Measurements from ENCODE around the gene FYB1. TPM values are rescaled to one million over a fixed set of nuclear protein-coding genes. Genes with fewer than 3 reads are reported as not detected.

FYB1 gene
- total and polyA plus RNA-seq, 8 donors: 2.0 to 22.9 (median 4.2) TPM

- 1 to 3% (median 3%) methylated on average over 27 of the region's 27 CpGs for whole genome bisulfite sequencing, 5 donors
- Histone ChIP-seq H3K36me3 (peaks cover 0 to 14% (median 6%) of the 10 kb centered on the region in 4 donors), H3K4me3 (peak overlapping the region; percentile 82 to 96 (median 88)), H3K4me1 (peaks cover 11 to 54% (median 33%) of the 10 kb centered on the region in 4 donors), H3K27me3 (no peaks in the 10 kb centered on the region), H3K27ac (peak overlapping the region; percentile 94 to 99 (median 99)), H3K9me3 (no peaks in the 10 kb centered on the region)
- intact Hi-C loops (cut with DNase I; ENCODE audit: low total_unique reads): no loop called here
- TF ChIP-seq CTCF (IDR thresholded peaks at IDR 0.05) (no peak), POLR2AphosphoS5 (IDR thresholded peaks at IDR 0.05) (no peak), POLR2A (IDR thresholded peaks at IDR 0.05) (no peak), EP300 (IDR thresholded peaks at IDR 0.05) (no peak)
- DNase-seq: peak; percentile 47 to 81
These were observed 146.2 kb downstream of the FYB1 start for GRCh38 chr5:39072925-39073766.

- 92 to 98% (median 94%) methylated on average over 3 of the region's 3 CpGs for WGBS, 5 donors
- Histone ChIP-seq H3K4me1 (peaks cover 11 to 56% (median 35%) of the 10 kb centered on the region in 4 donors), H3K4me3 (no peak overlapping the region), H3K9me3 (peaks cover 0 to 15% (median 6%) of the 10 kb centered on the region in 4 donors), H3K27me3 (no peaks in the 10 kb centered on the region), H3K36me3 (peaks cover 0 to 31% (median 27%) of the 10 kb centered on the region in 4 donors), H3K27ac (no peak overlapping the region)
- DNase-seq: no peak
- intact Hi-C loops (cut with DNase I; ENCODE audit: low total_unique reads): loop anchor here (10.0 kb wide), 1 partner anchor 53 kb away; no protein-coding TSS in a partner anchor
- TF ChIP-seq POLR2A (IDR thresholded peaks at IDR 0.05): no peak
- no peak for TF ChIP-seq EP300 (IDR thresholded peaks at IDR 0.05)
- TF ChIP-seq POLR2AphosphoS5 (IDR thresholded peaks at IDR 0.05): no peak
- no peak for TF ChIP-seq CTCF (IDR thresholded peaks at IDR 0.05)
These were observed 151.3 kb downstream of the FYB1 start for GRCh38 chr5:39068099-39068498.

GRCh38 chr5:39064450-39064849 is 154.9 kb downstream of the FYB1 start:
- WGBS, 5 donors: 88 to 98% (median 95%) methylated on average over 3 of the region's 3 CpGs
- DNase-seq: no peak
- H3K27me3 ChIP-seq: no peaks in the 10 kb centered on the region
- intact Hi-C loops (cut with DNase I; ENCODE audit: low total_unique reads): loop anchor here (10.0 kb wide), 1 partner anchor 50 kb away; no protein-coding TSS in a partner anchor
- H3K27ac ChIP-seq: no peak overlapping the region
- no peak for TF ChIP-seq POLR2A (IDR thresholded peaks at IDR 0.05)
- TF ChIP-seq EP300 (IDR thresholded peaks at IDR 0.05): no peak
- no peak for TF ChIP-seq CTCF (IDR thresholded peaks at IDR 0.05)
- TF ChIP-seq POLR2AphosphoS5 (IDR thresholded peaks at IDR 0.05): no peak
- peaks cover 0 to 28% (median 25%) of the 10 kb centered on the region in 4 donors for H3K36me3 ChIP-seq
- H3K4me3 ChIP-seq: no peak overlapping the region
- peaks cover 0 to 15% (median 6%) of the 10 kb centered on the region in 4 donors for H3K9me3 ChIP-seq
- H3K4me1 ChIP-seq: peaks cover 0 to 63% (median 30%) of the 10 kb centered on the region in 4 donors

GRCh38 chr5:39063037-39063436 is 156.3 kb downstream of the FYB1 start:
- 38 to 60% (median 48%) methylated on average over 2 of the region's 2 CpGs for WGBS, 5 donors

More at GRCh38 chr5:39063037-39063436, 156.3 kb downstream of the FYB1 start:
- Histone ChIP-seq H3K27me3 (no peaks in the 10 kb centered on the region), H3K4me1 (peaks cover 0 to 71% (median 36%) of the 10 kb centered on the region in 4 donors), H3K36me3 (peaks cover 0 to 22% (median 17%) of the 10 kb centered on the region in 4 donors), H3K27ac (no peak overlapping the region), H3K4me3 (no peak overlapping the region), H3K9me3 (peaks cover 0 to 15% (median 6%) of the 10 kb centered on the region in 4 donors)
- TF ChIP-seq POLR2A (IDR thresholded peaks at IDR 0.05) (no peak), CTCF (IDR thresholded peaks at IDR 0.05) (no peak), EP300 (IDR thresholded peaks at IDR 0.05) (no peak), POLR2AphosphoS5 (IDR thresholded peaks at IDR 0.05) (no peak)
- DNase-seq: no peak
- intact Hi-C loops (cut with DNase I; ENCODE audit: low total_unique reads): loop anchor here (10.0 kb wide), 1 partner anchor 48 kb away; no protein-coding TSS in a partner anchor

All from stomach (tissue), 9 donors.